Measurements from ENCODE around the gene WRAP53. TPM values are rescaled to one million over a fixed set of nuclear protein-coding genes. Genes with fewer than 3 reads are reported as not detected.

The WRAP53 gene
- polyA plus RNA-seq, 1 of the 3 experiments (the other 2 are of a cell fraction), result 8.6 TPM

- Histone ChIP-seq H3K79me2 (ENCODE audit: insufficient read depth) (no peaks in the 10 kb centered on the region), H3K9me3 (no peaks in the 10 kb centered on the region), H3F3A (replicated peaks; ENCODE audit: insufficient read depth) (no peaks in the 10 kb centered on the region), H4K20me1 (ENCODE audit: insufficient read depth) (no peaks in the 10 kb centered on the region), H3K4me3 (ENCODE audit: low read depth in 2 of 2, low read length in 1 of 2) (peak overlapping the region; percentile 47 to 50), H3K9me2 (no peaks in the 10 kb centered on the region), H2AFZ (ENCODE audit: low read depth) (0 out of 2 replicates have a peak overlapping the region, but pooled peaks have one; percentile 62), H3K27ac (ENCODE audit: low read depth in 2 of 2, low read length in 1 of 2) (no peak overlapping the region), H3K4me2 (peak overlapping the region; percentile 82), H3K9ac (no peak overlapping the region), H3K36me3 (replicated peaks in 1 of 2; ENCODE audit: control insufficient read depth in 1 of 2, insufficient read depth in 2 of 2, low read length in 1 of 2) (no peaks in the 10 kb centered on the region), H3K4me1 (ENCODE audit: control insufficient read depth in 1 of 2, insufficient read depth in 2 of 2, low read depth in 1 of 2, low read length in 1 of 2) (peaks cover 0 to 7% of the 10 kb centered on the region in 2 experiments; a peak in 1 of 4 replicates), H3K27me3 (ENCODE audit: insufficient read depth) (peaks cover 25% of the 10 kb centered on the region)
- POLR2A ChIA-PET, result interaction anchor here (1.2 to 2.8 kb wide), 5 partner anchors 17 to 35 kb away, joined by 3 to 40 read pairs (median 3); partner anchors contain the start of genes SAT2, TP53 and WRAP53
- TF ChIP-seq SIN3A (IDR thresholded peaks at IDR 0.05; ENCODE audit: borderline replicate concordance, low read depth, low read length) (no peak), EP300 (IDR thresholded peaks at IDR 0.05; ENCODE audit: borderline replicate concordance in 1 of 2, low read depth in 1 of 2, low read length in 1 of 2) (no peak), NRF1 (IDR thresholded peaks at IDR 0.05; ENCODE audit: low read depth, low read length) (no peak), ZBTB33 (IDR thresholded peaks at IDR 0.05; ENCODE audit: borderline replicate concordance, low read depth) (no peak), CHD2 (IDR thresholded peaks at IDR 0.05; ENCODE audit: low read length, partially characterized antibody) (no peak), USF2 (IDR thresholded peaks at IDR 0.05; ENCODE audit: borderline replicate concordance, low read depth, low read length) (no peak), MEF2A (IDR thresholded peaks at IDR 0.05; ENCODE audit: borderline replicate concordance, low read depth) (no peak), RCOR1 (IDR thresholded peaks at IDR 0.05; ENCODE audit: low read length) (no peak), RAD21 (IDR thresholded peaks at IDR 0.05; ENCODE audit: low read length) (no peak), GABPA (IDR thresholded peaks at IDR 0.05; ENCODE audit: low read depth) (no peak), TAF1 (IDR thresholded peaks at IDR 0.05; ENCODE audit: borderline replicate concordance, low read depth, low read length) (no peak), GATA2 (CRISPR knock-in tag; IDR thresholded peaks at IDR 0.05) (no peak)
- 30% methylated on average over 16 of the region's 54 CpGs for WGBS (ENCODE audit: low lambda C conversion rate)
- peak; percentile 81 for DNase-seq
- CTCF ChIA-PET, result interaction anchor here (0.7 to 6.5 kb wide), 7 partner anchors 12 to 38 kb away, joined by 3 to 55 read pairs (median 6); partner anchors contain the start of genes FXR2, TP53 and WRAP53
Measured at GRCh38 chr17:7651665-7652387, 36.5 kb upstream of the WRAP53 start.
